DOHH2 (cell line): ENCODE data around the gene ABLIM1.

ENCODE experiments used
- H3F3A ChIP-seq: fragments of 200-600 bp; sonication (generic), shearing (Covaris generic); 2 replicates; pipeline ENCODE4 v1.6.0; 2016; ENCODE audit warnings: antibody characterized with exemption, mild to moderate bottlenecking; ENCODE audit not compliant: control insufficient read depth, insufficient read depth
- H3K27ac ChIP-seq: fragments of 200-600 bp; sonication (generic); 2 replicates; pipeline ENCODE4 v1.5.1; 2014; ENCODE audit warnings: low read depth, mild to moderate bottlenecking, low read length, moderate library complexity
- H3K27me3 ChIP-seq: fragments of 200-600 bp; sonication (generic); 2 replicates; pipeline ENCODE4 v1.6.1; 2014; ENCODE audit warnings: mild to moderate bottlenecking, low read length, mixed read lengths; ENCODE audit not compliant: control insufficient read depth
- H3K36me3 ChIP-seq: fragments of 200-600 bp; sonication (generic); 2 replicates; pipeline ENCODE4 v1.6.1; 2014; ENCODE audit warnings: mild to moderate bottlenecking, low read length, moderate library complexity, mixed read lengths; ENCODE audit not compliant: control insufficient read depth
- H3K4me1 ChIP-seq: fragments of 200-600 bp; sonication (generic); 2 replicates; pipeline ENCODE4 v1.6.1; 2014; ENCODE audit warnings: mild to moderate bottlenecking, low read length, mixed read lengths; ENCODE audit not compliant: control insufficient read depth
- H3K4me2 ChIP-seq: fragments of 200-600 bp; sonication (generic); 2 replicates; pipeline ENCODE4 v1.6.0; 2014; ENCODE audit warnings: mild to moderate bottlenecking, low read length, moderate library complexity
- H3K4me3 ChIP-seq: fragments of 200-600 bp; sonication (generic); 2 replicates; pipeline ENCODE4 v1.5.1; 2014; ENCODE audit warnings: mild to moderate bottlenecking, low read length, mixed read lengths
- H3K79me2 ChIP-seq: fragments of 200-600 bp; sonication (generic); 2 replicates; pipeline ENCODE4 v1.6.1; 2014; ENCODE audit warnings: mild to moderate bottlenecking, low read length, mixed read lengths; ENCODE audit not compliant: control insufficient read depth
- H3K9me2 ChIP-seq: fragments of 200-600 bp; sonication (generic); replicated peaks from 2 replicates; pipeline ENCODE4 v1.6.1; 2014; ENCODE audit warnings: mild to moderate bottlenecking, low read length, mixed read lengths; ENCODE audit not compliant: control insufficient read depth
- H3K9me3 ChIP-seq: fragments of 200-600 bp; sonication (generic); 2 replicates; pipeline ENCODE4 v1.6.1; 2014; ENCODE audit warnings: antibody characterized with exemption, low read length, mixed read lengths; ENCODE audit not compliant: control insufficient read depth, insufficient read depth
- H4K20me1 ChIP-seq: fragments of 200-600 bp; sonication (generic); 2 replicates; pipeline ENCODE4 v1.6.0; 2014; ENCODE audit warnings: low read depth, mild to moderate bottlenecking, antibody characterized with exemption, low read length, moderate library complexity; ENCODE audit not compliant: control insufficient read depth, insufficient read depth
- CTCF ChIP-seq: fragments of 200-600 bp; sonication (generic); IDR thresholded peaks from one replicate; pipeline ENCODE4 v1.5.1; 2014; ENCODE audit warnings: antibody characterized with exemption, mild to moderate bottlenecking, low read depth, low read length; ENCODE audit not compliant: poor library complexity, severe bottlenecking
- EZH2phosphoT487 ChIP-seq: fragments of 200-600 bp; sonication (generic); IDR thresholded peaks from 2 replicates; pipeline ENCODE4 v1.6.1; 2017; ENCODE audit warnings: borderline replicate concordance, mild to moderate bottlenecking, antibody characterized with exemption, low read length, moderate library complexity, mixed read lengths

ABLIM1 gene

GRCh38 chr10:114658175-114658574, at the start of gene ABLIM1:
TSS of gene ABLIM1 (minus strand) at chr10:114658275. CDS start at chr10:114658200, 75 bp downstream.
- no peaks in the 10 kb centered on the region for H3K9me2 ChIP-seq
- H3K36me3 ChIP-seq, result no peaks in the 10 kb centered on the region
- H3K4me2 ChIP-seq, result no peak within 1 kb of the TSS
- no peaks in the 10 kb centered on the region for H4K20me1 ChIP-seq
- no peaks in the 10 kb centered on the region for H3K9me3 ChIP-seq
- H3F3A ChIP-seq, result no peaks in the 10 kb centered on the region
- no peak for TF ChIP-seq CTCF
- no peak for TF ChIP-seq EZH2phosphoT487
- no peak within 1 kb of the TSS for H3K4me3 ChIP-seq
- no peaks in the 10 kb centered on the region for H3K79me2 ChIP-seq
- H3K27me3 ChIP-seq, result peaks cover 6% of the 10 kb centered on the region; the same call in 1 of the 2 replicates
- no peak within 1 kb of the TSS for H3K27ac ChIP-seq
- H3K4me1 ChIP-seq, result no peaks in the 10 kb centered on the region

- Histone ChIP-seq H4K20me1 (0 out of 2 replicates have a peak, but pooled peaks cover 3% of the 10 kb centered on the region), H3K4me1 (no peaks in the 10 kb centered on the region), H3K36me3 (no peaks in the 10 kb centered on the region), H3F3A (no peaks in the 10 kb centered on the region), H3K9me2 (no peaks in the 10 kb centered on the region), H3K27me3 (peaks cover 7% of the 10 kb centered on the region; the same call in 1 of the 2 replicates), H3K27ac (no peak overlapping the region), H3K4me3 (no peak overlapping the region), H3K4me2 (no peak overlapping the region), H3K79me2 (no peaks in the 10 kb centered on the region), H3K9me3 (no peaks in the 10 kb centered on the region)
- TF ChIP-seq CTCF (no peak), EZH2phosphoT487 (no peak)
These were observed 48.5 kb upstream of the ABLIM1 start for GRCh38 chr10:114706458-114707055.

- TF ChIP-seq EZH2phosphoT487 (no peak), CTCF (no peak)
- Histone ChIP-seq H3K9me3 (no peaks in the 10 kb centered on the region), H3K79me2 (no peaks in the 10 kb centered on the region), H3K4me3 (no peak overlapping the region), H3K4me2 (no peak overlapping the region), H3K36me3 (no peaks in the 10 kb centered on the region), H3K4me1 (no peaks in the 10 kb centered on the region), H3K9me2 (no peaks in the 10 kb centered on the region), H3K27ac (no peak overlapping the region), H3K27me3 (peaks cover 7% of the 10 kb centered on the region; the same call in 1 of the 2 replicates), H4K20me1 (0 out of 2 replicates have a peak, but pooled peaks cover 3% of the 10 kb centered on the region), H3F3A (no peaks in the 10 kb centered on the region)
These were observed 46.6 kb upstream of the ABLIM1 start for GRCh38 chr10:114704679-114705078.
